GM12878 (cell line): ENCODE results near the gene NCAPD3. TPM values are rescaled to one million over a fixed set of nuclear protein-coding genes. Genes with fewer than 3 reads are reported as not detected.

ENCODE experiments used
- ATAC-seq: fragments of 200-7000 bp; cut with Tn5 transposase; 3 replicates; pipeline ENCODE4 v1.9.1; 2020; ENCODE audit warnings: mild to moderate bottlenecking, moderate library complexity
- BruUV-seq: library from RNA; stranded (reverse); fragments of 400-500 nt; replicated peaks from 2 replicates; lab custom pipeline; 2021; lab: Mats Ljungman, UMichigan
- CTCF ChIA-PET: fragments of 300-600 bp; sonication (Branson Sonifier 250); formaldehyde crosslinking; extraction: SDS; loops from one replicate; lab custom pipeline; 2021; ENCODE audit warnings: inconsistent platforms; lab: Yijun Ruan, JAX
- POLR2A ChIA-PET: fragments of 350-600 bp; formaldehyde crosslinking; extraction: SDS; loops from one replicate; lab custom pipeline; 2021; ENCODE audit warnings: inconsistent platforms; lab: Charles Lee
- RAD21 ChIA-PET: fragments of 300-600 bp; sonication (Branson Sonifier 250); formaldehyde crosslinking; loops from one replicate; lab custom pipeline; 2023; ENCODE audit warnings: antibody characterized with exemption; ENCODE audit not compliant: unreplicated experiment; lab: Charles Lee
- SMC1A ChIA-PET: fragments of 300-600 bp; sonication (Branson Sonifier 250); formaldehyde crosslinking; loops from one replicate; lab custom pipeline; 2023; ENCODE audit not compliant: unreplicated experiment, uncharacterized antibody; lab: Charles Lee
- DNase-seq: peaks from one replicate; pipeline ENCODE4 v3.0.0-alpha.2; 2011; ENCODE audit warnings: low read depth, low spot score
- FAIRE-seq: peaks from 3 replicates; lab custom pipeline; 2011; peaks lifted over from hg19 to GRCh38; lab: Jason Lieb, UNC
- H2AFZ ChIP-seq: 2 replicates; pipeline ENCODE4 v1.6.0; 2011; ENCODE audit warnings: low read depth, low read length, control low read depth; ENCODE audit not compliant: control insufficient read depth
- H3K27ac ChIP-seq: 2 replicates; pipeline ENCODE4 v1.5.1; 2011; ENCODE audit warnings: control low read depth; ENCODE audit not compliant: control insufficient read depth, insufficient read depth
- H3K27me3 ChIP-seq, 2 experiments: replicated peaks in 1 of 2; 2 replicates each; pipeline versions ENCODE4 v1.6.0 to v1.6.1; 2011; ENCODE audit warnings: low read length in 1 of 2; ENCODE audit not compliant: control insufficient read depth in 2 of 2, insufficient read depth in 2 of 2
- H3K36me3 ChIP-seq, 2 experiments: 2 replicates each; pipeline ENCODE4 v1.5.1; 2011; ENCODE audit warnings: low read length in 1 of 2; ENCODE audit not compliant: control insufficient read depth in 2 of 2, insufficient read depth in 2 of 2
- H3K4me1 ChIP-seq: 2 replicates; pipeline ENCODE4 v1.6.1; 2011; ENCODE audit warnings: mild to moderate bottlenecking, low read length, moderate library complexity, mixed read lengths; ENCODE audit not compliant: control insufficient read depth, insufficient read depth
- H3K4me2 ChIP-seq: 2 replicates; pipeline ENCODE4 v1.6.0; 2011; ENCODE audit warnings: control low read depth; ENCODE audit not compliant: control insufficient read depth, insufficient read depth
- H3K4me3 ChIP-seq: fragments of 200-600 bp; sonication (generic); 2 replicates; pipeline ENCODE4 v1.5.1; 2016
- H3K79me2 ChIP-seq: 2 replicates; pipeline ENCODE4 v1.6.0; 2011; ENCODE audit warnings: low read length; ENCODE audit not compliant: control insufficient read depth, insufficient read depth
- H3K9ac ChIP-seq: 2 replicates; pipeline ENCODE4 v1.8.0; 2011; ENCODE audit warnings: low read length, control low read depth, mixed read lengths; ENCODE audit not compliant: control insufficient read depth, insufficient read depth
- H3K9me3 ChIP-seq: replicated peaks from 3 replicates; pipeline ENCODE4 v1.5.1; 2011; ENCODE audit warnings: mild to moderate bottlenecking, low read length; ENCODE audit not compliant: control insufficient read depth, insufficient read depth
- H4K20me1 ChIP-seq: 2 replicates; pipeline ENCODE4 v1.6.0; 2011; ENCODE audit not compliant: control insufficient read depth, insufficient read depth
- JUND ChIP-seq: IDR thresholded peaks from 2 replicates; pipeline ENCODE4 v1.6.1; 2012; ENCODE audit warnings: low read depth, mild to moderate bottlenecking, low read length, improper control_type of control experiment, moderate library complexity
- MXI1 ChIP-seq: fragments of 150-350 bp; IDR thresholded peaks from 2 replicates; pipeline ENCODE4 v1.6.1; 2011; ENCODE audit warnings: low read depth, mild to moderate bottlenecking, inconsistent platforms, low read length, improper control_type of control experiment
- NR2C2 ChIP-seq: IDR thresholded peaks from 2 replicates; pipeline ENCODE4 v1.6.1; 2011; ENCODE audit warnings: borderline replicate concordance, low read depth; ENCODE audit not compliant: control insufficient read depth, insufficient read length
- PAX8 ChIP-seq: fragments of 450-650 bp; IDR thresholded peaks from 2 replicates; pipeline ENCODE4 v1.6.1; 2017; ENCODE audit warnings: mild to moderate bottlenecking, moderate library complexity
- SMARCA5 ChIP-seq: fragments of 450-650 bp; IDR thresholded peaks from 2 replicates; pipeline ENCODE4 v1.6.1; 2017; ENCODE audit warnings: mild to moderate bottlenecking
- STAT1 ChIP-seq: fragments of 450-650 bp; conservative IDR thresholded peaks from 2 replicates; pipeline ENCODE4 v1.6.1; 2014; ENCODE audit warnings: antibody characterized with exemption, mild to moderate bottlenecking
- ZBTB11 ChIP-seq: fragments of 450-650 bp; formaldehyde crosslinking; IDR thresholded peaks from 2 replicates; pipeline ENCODE4 v1.5.0; 2022; ENCODE audit warnings: mild to moderate bottlenecking, missing genetic modification characterization
- ZNF384 ChIP-seq: IDR thresholded peaks from 2 replicates; pipeline ENCODE4 v1.6.1; 2012; ENCODE audit warnings: low read depth, mild to moderate bottlenecking, low read length, improper control_type of control experiment, borderline replicate concordance
- WGBS: methylation state at CpG from one replicate; pipeline ENCODE4 v1.1.6; 2016; ENCODE audit warnings: low lambda C conversion rate; ENCODE audit not compliant: insufficient replicate concordance, insufficient coverage; ENCODE audit errors: missing lambda C conversion rate; 5-methylcytosine and 5-hydroxymethylcytosine counted together
- in situ Hi-C: fragments of 300-500 bp; cut with MboI; formaldehyde crosslinking; loops from 9 replicates; pipeline ENCODE4 v1.14.3; 2018; ENCODE audit warnings: mixed read lengths
- intact Hi-C: fragments of 100-400 bp; cut with micrococcal nuclease; formaldehyde crosslinking; loops from one replicate; pipeline ENCODE4 v1.14.2; 2022; ENCODE audit not compliant: unreplicated experiment
- polyA plus RNA-seq, 11 experiments: library from polyadenylated mRNA; depleted of rRNA in 4 of 11; unstranded in 6 of 11; stranded (reverse) in 5 of 11; fragments of >200 nt; fragmentation: Nextera tagmentation in 4 of 11; fragmentation: Illumina TruSeq in 1 of 11; extraction: Ambion mirVana in 4 of 11; extraction: Trizol in 1 of 11; gene quantifications; 1 replicate in 1 of 11; 2 replicates in 10 of 11; pipeline versions ENCODE4 v1.2.1 to v1.2.3, GENCODE V29; 2011 to 2016; ENCODE audit warnings: inconsistent platforms in 2 of 11, missing spikeins in 2 of 11, low read depth in 1 of 11
- total RNA-seq, 4 experiments: library from RNA; depleted of rRNA in 3 of 4; stranded (reverse); fragments of >200 nt in 3 of 4; fragmentation: Illumina TruSeq in 1 of 4; extraction: Trizol in 1 of 4; gene quantifications; 2 replicates each; pipeline versions ENCODE4 v1.2.1 to v1.2.3, GENCODE V29; 2013 to 2021

NCAPD3 gene
- total and polyA plus RNA-seq, 10 of the 15 experiments (the other 5 are each of a cell fraction or from before 2014, with no cell fraction given): 14.9 to 58.2 (median 48.2) TPM

- TF ChIP-seq JUND: no peak
- no peak for TF ChIP-seq PAX8
- no peak for TF ChIP-seq ZNF384
- TF ChIP-seq MXI1: no peak
Observed at GRCh38 chr11:134235399-134235798, 11.6 kb upstream of the NCAPD3 start (continued).

- Histone ChIP-seq H3K4me1 (peaks cover 17% of the 10 kb centered on the region), H3K4me3 (no peak overlapping the region), H3K9me3 (no peaks in the 10 kb centered on the region)
- no peak for TF ChIP-seq NR2C2
- no peak for TF ChIP-seq ZBTB11
- TF ChIP-seq SMARCA5: no peak
- no peak for TF ChIP-seq STAT1
- TF ChIP-seq, all 136 proteins: peak for 0
- DNase-seq (no peak), ATAC-seq (no peak), FAIRE-seq (no peak)
- in situ Hi-C loops: no loop called here
- RAD21 ChIA-PET: no interaction called here
- SMC1A ChIA-PET: interaction anchor here (1.2 kb wide), 1 partner anchor 22 kb away, joined by 3 read pairs; no protein-coding TSS in a partner anchor
- no peak overlapping the region for H3K4me2 ChIP-seq
- H3K27me3 ChIP-seq: no peaks in the 10 kb centered on the region
- WGBS: 93% methylated on average over 4 of the region's 4 CpGs
- CTCF ChIA-PET: interaction anchor here (1.3 to 1.8 kb wide), 3 partner anchors 9 to 26 kb away, joined by 3 to 8 read pairs (median 4); partner anchors contain the start of genes NCAPD3 and VPS26B
- peaks cover 12% of the 10 kb centered on the region; the same call in 1 of the 2 replicates for H4K20me1 ChIP-seq
- no peaks in the 10 kb centered on the region; the same call in 1 of the 2 replicates for H3K79me2 ChIP-seq
- POLR2A ChIA-PET: no interaction called here
- no peak overlapping the region for H3K9ac ChIP-seq
- no peak overlapping the region for H3K27ac ChIP-seq
- no peak overlapping the region for H2AFZ ChIP-seq
- BruUV-seq: no TSS peak
- intact Hi-C loops: no loop called here
- peaks cover 0 to 3% of the 10 kb centered on the region in 2 experiments; a peak in 1 of 4 replicates for H3K36me3 ChIP-seq
Observed at GRCh38 chr11:134233729-134234179, 10.0 kb upstream of the NCAPD3 start.
